ENCODE data around the gene ALPP. TPM values are rescaled to one million over a fixed set of nuclear protein-coding genes. Genes with fewer than 3 reads are reported as not detected.

ALPP gene
- total and polyA plus RNA-seq, 2 donors (not counting 3 experiments of a cell fraction or from before 2014, with no cell fraction given) = not detected

DNA sequence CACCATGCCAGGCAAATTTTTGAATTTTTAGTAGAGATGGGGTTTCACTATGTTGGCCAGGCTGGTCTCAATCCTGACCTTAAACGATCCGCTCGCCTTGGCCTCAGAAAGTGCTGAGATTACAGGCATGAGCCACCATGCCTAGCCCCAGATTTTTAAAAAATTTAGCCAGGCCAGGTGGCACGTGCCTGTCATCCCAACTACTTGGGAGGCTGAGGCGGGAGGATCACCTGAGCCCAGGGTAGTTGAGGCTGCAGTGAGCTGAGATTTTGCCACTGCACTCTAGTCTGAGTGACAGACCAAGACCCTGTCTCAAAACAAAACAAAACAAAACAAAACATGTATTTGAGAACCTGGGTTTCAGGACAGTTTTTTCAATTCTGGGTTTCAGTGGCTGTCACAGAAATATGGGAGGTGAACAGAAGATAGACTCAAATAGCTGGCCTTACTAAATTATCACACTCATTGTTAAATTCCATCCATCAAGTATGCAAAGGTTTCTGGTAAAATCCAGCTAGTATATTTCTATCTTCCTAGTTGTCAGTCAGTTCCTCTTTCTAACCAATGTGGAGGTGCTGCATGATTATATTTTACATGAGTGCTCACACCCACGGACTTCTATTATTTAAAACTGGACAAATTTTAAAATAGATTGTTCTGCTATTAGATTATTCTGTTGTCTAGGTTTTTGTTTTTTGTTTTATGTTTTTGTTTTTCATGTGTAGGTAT, 33.5 kb downstream of the ALPP start:
- intact Hi-C loops (cut with micrococcal nuclease) (no loop called here), dilution Hi-C loops (cut with MboI; ENCODE audit: extremely low pct_ligation_motif_present, low sequenced_read_pairs) (no loop called here)
- DNase-seq (ENCODE audit: low read depth, low spot score) = no peak
- no peak overlapping the region for H3K4me3 ChIP-seq (replicated peaks in 1 of 3; ENCODE audit: insufficient read depth in 1 of 3, low read depth in 1 of 3, low read length in 3 of 3)
- no peak for FAIRE-seq
- no peaks in the 10 kb centered on the region for H3K9me1 ChIP-seq (replicated peaks; ENCODE audit: control insufficient read depth, extremely low read depth, insufficient read depth, low read length)
- H3K27ac ChIP-seq (ENCODE audit: insufficient read depth, low read depth, low read length) = no peak overlapping the region
- CTCF ChIA-PET = interaction anchor here (1.3 to 1.5 kb wide), 3 partner anchors 13 to 511 kb away, joined by 3 read pairs; no protein-coding TSS in a partner anchor
- no peaks in the 10 kb centered on the region for H3K79me2 ChIP-seq (ENCODE audit: control insufficient read depth, insufficient read depth, low read length)
- POLR2A ChIA-PET = no interaction called here
- TF ChIP-seq GATA2 (IDR thresholded peaks at IDR 0.05; ENCODE audit: insufficient read depth, insufficient read length, low read depth, low read length) (no peak), JUN (IDR thresholded peaks at IDR 0.05; ENCODE audit: borderline replicate concordance, insufficient read depth, insufficient read length, low read depth) (no peak), EZH2 (IDR thresholded peaks at IDR 0.05; ENCODE audit: borderline replicate concordance, low read depth, low read length, severe bottlenecking) (no peak), POLR2AphosphoS5 (IDR thresholded peaks at IDR 0.05; ENCODE audit: insufficient read depth, low read depth, low read length) (no peak), MYC (IDR thresholded peaks at IDR 0.05; ENCODE audit: low read depth, low read length) (no peak), MAX (IDR thresholded peaks at IDR 0.05; ENCODE audit: insufficient read depth, insufficient read length) (no peak), POLR2A (IDR thresholded peaks at IDR 0.05; ENCODE audit: low read depth, low read length) (no peak), FOS (IDR thresholded peaks at IDR 0.05; ENCODE audit: borderline replicate concordance, insufficient read depth, low read length) (no peak)
- TF ChIP-seq, protein P1, sequence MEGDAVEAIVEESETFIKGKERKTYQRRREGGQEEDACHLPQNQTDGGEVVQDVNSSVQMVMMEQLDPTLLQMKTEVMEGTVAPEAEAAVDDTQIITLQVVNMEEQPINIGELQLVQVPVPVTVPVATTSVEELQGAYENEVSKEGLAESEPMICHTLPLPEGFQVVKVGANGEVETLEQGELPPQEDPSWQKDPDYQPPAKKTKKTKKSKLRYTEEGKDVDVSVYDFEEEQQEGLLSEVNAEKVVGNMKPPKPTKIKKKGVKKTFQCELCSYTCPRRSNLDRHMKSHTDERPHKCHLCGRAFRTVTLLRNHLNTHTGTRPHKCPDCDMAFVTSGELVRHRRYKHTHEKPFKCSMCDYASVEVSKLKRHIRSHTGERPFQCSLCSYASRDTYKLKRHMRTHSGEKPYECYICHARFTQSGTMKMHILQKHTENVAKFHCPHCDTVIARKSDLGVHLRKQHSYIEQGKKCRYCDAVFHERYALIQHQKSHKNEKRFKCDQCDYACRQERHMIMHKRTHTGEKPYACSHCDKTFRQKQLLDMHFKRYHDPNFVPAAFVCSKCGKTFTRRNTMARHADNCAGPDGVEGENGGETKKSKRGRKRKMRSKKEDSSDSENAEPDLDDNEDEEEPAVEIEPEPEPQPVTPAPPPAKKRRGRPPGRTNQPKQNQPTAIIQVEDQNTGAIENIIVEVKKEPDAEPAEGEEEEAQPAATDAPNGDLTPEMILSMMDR (IDR thresholded peaks at IDR 0.05; ENCODE audit: extremely low read depth in 1 of 2, insufficient read depth in 1 of 2, low read depth in 1 of 2, low read length in 2 of 2) = no peak
- H3K9ac ChIP-seq (replicated peaks; ENCODE audit: extremely low read depth, insufficient read depth, low read length) = no peak overlapping the region
- H3K27me3 ChIP-seq (ENCODE audit: control insufficient read depth in 2 of 2, insufficient read depth in 2 of 2, low read length in 2 of 2) = peaks cover 10 to 22% of the 10 kb centered on the region in 2 experiments
- no peaks in the 10 kb centered on the region for H3K9me3 ChIP-seq (replicated peaks; ENCODE audit: control insufficient read depth, insufficient read depth, low read length)
- no peaks in the 10 kb centered on the region for H3K4me1 ChIP-seq (ENCODE audit: control insufficient read depth, extremely low read depth, insufficient read depth, low read length)
- no peak overlapping the region for H3K4me2 ChIP-seq (ENCODE audit: insufficient read depth, low read length)
- no TSS peak for BruUV-seq (replicated peaks)
- no peaks in the 10 kb centered on the region for H3K36me3 ChIP-seq (ENCODE audit: control insufficient read depth in 2 of 2, extremely low read depth in 1 of 2, insufficient read depth in 2 of 2, low read length in 2 of 2)
- no peaks in the 10 kb centered on the region for H4K20me1 ChIP-seq (replicated peaks; ENCODE audit: control insufficient read depth, extremely low read depth, insufficient read depth, low read length)
- no peak overlapping the region for H2AFZ ChIP-seq (ENCODE audit: low read depth, low read length)
